ENCODE data around the gene ZDHHC5.

DNA sequence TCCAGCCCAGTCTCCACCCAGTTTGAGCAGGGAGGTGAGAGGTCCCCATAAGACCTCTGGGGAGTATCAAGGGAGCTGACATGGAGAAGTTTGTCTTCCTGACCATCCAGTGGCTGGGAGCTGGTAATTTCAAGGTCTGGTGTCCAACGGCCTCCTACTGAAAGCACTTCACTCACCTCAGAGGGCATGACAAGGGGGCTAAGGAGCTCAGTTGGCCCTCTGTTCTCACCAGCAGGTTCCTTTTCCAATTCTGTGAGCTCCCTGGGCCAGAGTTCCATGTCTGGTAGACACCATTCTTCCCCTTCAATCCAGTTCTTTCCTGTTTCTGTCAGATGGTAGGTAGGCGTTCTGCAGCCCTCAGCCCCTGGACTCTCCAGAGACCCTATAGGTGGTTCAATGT lies 76.4 kb downstream of the ZDHHC5 start:
- TF ChIP-seq, protein P1, sequence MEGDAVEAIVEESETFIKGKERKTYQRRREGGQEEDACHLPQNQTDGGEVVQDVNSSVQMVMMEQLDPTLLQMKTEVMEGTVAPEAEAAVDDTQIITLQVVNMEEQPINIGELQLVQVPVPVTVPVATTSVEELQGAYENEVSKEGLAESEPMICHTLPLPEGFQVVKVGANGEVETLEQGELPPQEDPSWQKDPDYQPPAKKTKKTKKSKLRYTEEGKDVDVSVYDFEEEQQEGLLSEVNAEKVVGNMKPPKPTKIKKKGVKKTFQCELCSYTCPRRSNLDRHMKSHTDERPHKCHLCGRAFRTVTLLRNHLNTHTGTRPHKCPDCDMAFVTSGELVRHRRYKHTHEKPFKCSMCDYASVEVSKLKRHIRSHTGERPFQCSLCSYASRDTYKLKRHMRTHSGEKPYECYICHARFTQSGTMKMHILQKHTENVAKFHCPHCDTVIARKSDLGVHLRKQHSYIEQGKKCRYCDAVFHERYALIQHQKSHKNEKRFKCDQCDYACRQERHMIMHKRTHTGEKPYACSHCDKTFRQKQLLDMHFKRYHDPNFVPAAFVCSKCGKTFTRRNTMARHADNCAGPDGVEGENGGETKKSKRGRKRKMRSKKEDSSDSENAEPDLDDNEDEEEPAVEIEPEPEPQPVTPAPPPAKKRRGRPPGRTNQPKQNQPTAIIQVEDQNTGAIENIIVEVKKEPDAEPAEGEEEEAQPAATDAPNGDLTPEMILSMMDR (IDR thresholded peaks at IDR 0.05; ENCODE audit: low read depth, low read length): no peak
- TF ChIP-seq POLR2A (IDR thresholded peaks at IDR 0.05; ENCODE audit: extremely low read depth, insufficient read length): no peak
